CD14-positive monocyte (primary cell): ENCODE data around the gene PAMR1. TPM values are rescaled to one million over a fixed set of nuclear protein-coding genes. Genes with fewer than 3 reads are reported as not detected.

Experiments used
- DNase-seq, 3 donors: peaks; one replicate each; pipeline ENCODE4 v3.0.0-alpha.2; 2011 to 2022
- H2AFZ ChIP-seq: 2 replicates; pipeline ENCODE4 v1.6.0; 2012; ENCODE audit warnings: mild to moderate bottlenecking, low read depth, low read length, inconsistent platforms; ENCODE audit not compliant: insufficient read depth, poor library complexity, severe bottlenecking
- H3K27ac ChIP-seq, 2 donors: 1 replicate in 1 of 2; 2 replicates in 1 of 2; pipeline ENCODE4 v1.5.1; 2012 to 2013; ENCODE audit warnings: low read length in 2 of 2, control low read depth in 1 of 2, inconsistent platforms in 1 of 2, low read depth in 1 of 2, mild to moderate bottlenecking in 1 of 2
- H3K27me3 ChIP-seq, 2 donors: one replicate each; pipeline versions ENCODE4 v1.6.0 to v1.6.1; 2011 to 2013; ENCODE audit warnings: low read length in 2 of 2; ENCODE audit not compliant: control insufficient read depth in 2 of 2, insufficient read depth in 2 of 2
- H3K36me3 ChIP-seq, 2 donors: replicated peaks in 1 of 2; 1 replicate in 1 of 2; 2 replicates in 1 of 2; pipeline versions ENCODE4 v1.5.1 to v1.6.1; 2012 to 2013; ENCODE audit warnings: low read length in 2 of 2, control low read depth in 1 of 2, inconsistent platforms in 1 of 2, mild to moderate bottlenecking in 1 of 2; ENCODE audit not compliant: insufficient read depth in 2 of 2, control insufficient read depth in 1 of 2
- H3K4me1 ChIP-seq, 2 donors: 1 replicate in 1 of 2; 2 replicates in 1 of 2; pipeline versions ENCODE4 v1.5.1 to v1.6.1; 2012 to 2013; ENCODE audit warnings: low read length in 2 of 2, control low read depth in 1 of 2, inconsistent platforms in 1 of 2, mild to moderate bottlenecking in 1 of 2, moderate library complexity in 1 of 2; ENCODE audit not compliant: insufficient read depth in 2 of 2, control insufficient read depth in 1 of 2
- H3K4me2 ChIP-seq: replicated peaks from 2 replicates; pipeline ENCODE3; 2012; ENCODE audit warnings: low read length, moderate library complexity, mild to moderate bottlenecking; ENCODE audit not compliant: poor library complexity, severe bottlenecking; ENCODE audit errors: extremely low read depth
- H3K4me3 ChIP-seq, 3 experiments: fragments of 200-600 bp in 1 of 3; sonication (generic) in 1 of 3; replicated peaks in 1 of 3; 1 replicate in 2 of 3; 2 replicates in 1 of 3; pipeline ENCODE4 v1.5.1; 2011 to 2013; ENCODE audit warnings: low read length in 3 of 3, mild to moderate bottlenecking in 3 of 3, control low read depth in 2 of 3, low read depth in 2 of 3, inconsistent platforms in 1 of 3, moderate library complexity in 1 of 3
- H3K79me2 ChIP-seq: 2 replicates; pipeline ENCODE4 v1.6.0; 2012; ENCODE audit warnings: mild to moderate bottlenecking, control low read depth, inconsistent platforms, low read length, moderate library complexity; ENCODE audit not compliant: insufficient read depth
- H3K9ac ChIP-seq: 2 replicates; pipeline ENCODE4 v1.6.0; 2017; ENCODE audit warnings: low read length, mild to moderate bottlenecking; ENCODE audit not compliant: insufficient read depth, poor library complexity, severe bottlenecking
- H3K9me3 ChIP-seq, 2 donors: replicated peaks in 1 of 2; 1 replicate in 1 of 2; 2 replicates in 1 of 2; pipeline versions ENCODE4 v1.5.1 to v1.6.1; 2012 to 2013; ENCODE audit warnings: low read length in 2 of 2, control low read depth in 1 of 2; ENCODE audit not compliant: control insufficient read depth in 1 of 2, insufficient read depth in 1 of 2
- H4K20me1 ChIP-seq: 2 replicates; pipeline ENCODE4 v1.6.0; 2012; ENCODE audit warnings: mild to moderate bottlenecking, low read length, control low read depth, moderate library complexity; ENCODE audit not compliant: insufficient read depth
- H3K27ac Mint-ChIP-seq, 7 donors: one replicate each; pipeline ENCODE4 v1.8.0; 2020; ENCODE audit warnings: mild to moderate bottlenecking in 7 of 7, mixed read lengths in 7 of 7, moderate library complexity in 6 of 7, inconsistent platforms in 2 of 7
- H3K27me3 Mint-ChIP-seq, 3 donors: one replicate each; pipeline ENCODE4 v1.8.0; 2021 to 2022; ENCODE audit warnings: low read depth in 3 of 3, mild to moderate bottlenecking in 3 of 3, mixed read lengths in 3 of 3, moderate library complexity in 3 of 3, inconsistent platforms in 1 of 3
- H3K36me3 Mint-ChIP-seq, 2 donors: one replicate each; pipeline ENCODE4 v1.8.0; 2020; ENCODE audit warnings: mixed read lengths in 2 of 2, inconsistent platforms in 1 of 2, mild to moderate bottlenecking in 1 of 2
- H3K4me1 Mint-ChIP-seq: one replicate; pipeline ENCODE4 v1.8.0; 2020; ENCODE audit warnings: mild to moderate bottlenecking, mixed read lengths
- H3K4me3 Mint-ChIP-seq, 2 donors: one replicate each; pipeline ENCODE4 v1.8.0; 2020; ENCODE audit warnings: mild to moderate bottlenecking in 2 of 2, mixed read lengths in 2 of 2, moderate library complexity in 1 of 2
- H3K9me3 Mint-ChIP-seq, 7 donors: one replicate each; pipeline ENCODE4 v1.8.0; 2020 to 2022; ENCODE audit warnings: mixed read lengths in 7 of 7, mild to moderate bottlenecking in 6 of 7, moderate library complexity in 6 of 7, inconsistent platforms in 2 of 7
- CTCF ChIP-seq: fragments of 200-600 bp; IDR thresholded peaks from one replicate; pipeline ENCODE4 v1.8.0; 2022; ENCODE audit warnings: antibody characterized with exemption, mild to moderate bottlenecking
- WGBS: methylation state at CpG from one replicate; pipeline ENCODE4 v1.1.5; 2013; ENCODE audit warnings: missing lambda C conversion rate; ENCODE audit not compliant: insufficient coverage; 5-methylcytosine and 5-hydroxymethylcytosine counted together
- intact Hi-C, 2 donors: fragments of 100-400 bp; cut with micrococcal nuclease; formaldehyde crosslinking; loops; one replicate each; pipeline versions ENCODE4 v1.15.0 to v1.15.1; 2023
- polyA plus RNA-seq, 3 donors: library from polyadenylated mRNA; depleted of rRNA in 1 of 3; unstranded in 2 of 3; stranded (reverse) in 1 of 3; fragments of 300-500 nt in 2 of 3; fragments of >200 nt in 1 of 3; fragmentation: Illumina TruSeq in 2 of 3; gene quantifications; 1 replicate in 2 of 3; 2 replicates in 1 of 3; pipeline ENCODE4 v1.2.3, GENCODE V29; 2012 to 2021

The PAMR1 gene
- polyA plus RNA-seq, 3 donors: not detected

- no peaks in the 10 kb centered on the region for H3K4me1 Mint-ChIP-seq
- no CpG with 5 or more reads among the region's 1 CpG for WGBS
- no peak overlapping the region for H3K4me2 ChIP-seq
- no peaks in the 10 kb centered on the region for H4K20me1 ChIP-seq
- peaks cover 31 to 53% (median 41%) of the 10 kb centered on the region in 3 donors for H3K27me3 Mint-ChIP-seq
- no peaks in the 10 kb centered on the region for H3K36me3 ChIP-seq
- no peak overlapping the region for H2AFZ ChIP-seq
- H3K9me3 ChIP-seq: no peaks in the 10 kb centered on the region
- intact Hi-C loops: loop anchor here in 1 of 2 donors (10.0 kb wide), 1 partner anchor 64 kb away; no protein-coding TSS in a partner anchor
- no peaks in the 10 kb centered on the region for H3K36me3 Mint-ChIP-seq
- DNase-seq: no peak
- no peak overlapping the region for H3K4me3 ChIP-seq
- no peaks in the 10 kb centered on the region for H3K4me1 ChIP-seq
- no peak overlapping the region for H3K9ac ChIP-seq
- no peak for TF ChIP-seq CTCF
- H3K79me2 ChIP-seq: no peaks in the 10 kb centered on the region
- H3K27ac Mint-ChIP-seq: no peak overlapping the region
- no peak overlapping the region for H3K27ac ChIP-seq
- peaks cover 27 to 43% of the 10 kb centered on the region in 2 donors for H3K27me3 ChIP-seq
- no peak overlapping the region for H3K4me3 Mint-ChIP-seq
- peaks cover 0 to 6% (median 1%) of the 10 kb centered on the region in 7 donors for H3K9me3 Mint-ChIP-seq
These were observed 5.0 kb downstream of the PAMR1 start for GRCh38 chr11:35520376-35520775.

GRCh38 chr11:35518766-35519165 lies 6.7 kb downstream of the PAMR1 start:
- Histone ChIP-seq H3K4me2 (no peak overlapping the region), H3K4me1 (no peaks in the 10 kb centered on the region), H3K36me3 (no peaks in the 10 kb centered on the region), H2AFZ (no peak overlapping the region), H4K20me1 (no peaks in the 10 kb centered on the region), H3K9me3 (no peaks in the 10 kb centered on the region), H3K27me3 (peaks cover 11 to 27% of the 10 kb centered on the region in 2 donors), H3K79me2 (no peaks in the 10 kb centered on the region), H3K27ac (no peak overlapping the region), H3K9ac (no peak overlapping the region), H3K4me3 (no peak overlapping the region)
- Mint-ChIP-seq H3K27me3 (peaks cover 18 to 41% (median 28%) of the 10 kb centered on the region in 3 donors), H3K27ac (no peak overlapping the region), H3K9me3 (peaks cover 0 to 4% (median 0%) of the 10 kb centered on the region in 7 donors), H3K4me3 (no peak overlapping the region), H3K4me1 (no peaks in the 10 kb centered on the region), H3K36me3 (no peaks in the 10 kb centered on the region)
- no CpG with 5 or more reads among the region's 1 CpG for WGBS
- no peak for TF ChIP-seq CTCF
- DNase-seq: no peak
- intact Hi-C loops: no loop called here
